Measurements from ENCODE around the gene REPIN1.

GRCh38 chr7:150415161-150416153, 46.8 kb downstream of the REPIN1 start:
- TF ChIP-seq POLR2A (IDR thresholded peaks at IDR 0.05; ENCODE audit: low read depth) (no peak), EP300 (IDR thresholded peaks at IDR 0.05) (no peak)
